Adipocyte (in vitro differentiated cells): ENCODE results near the gene MTX3.

Source experiments
- DNase-seq: peaks from one replicate; pipeline ENCODE4 v3.0.0-alpha.2; 2015; ENCODE audit warnings: low read depth
- H3K27me3 ChIP-seq: replicated peaks from 2 replicates; pipeline ENCODE4 v1.7.0; 2013; ENCODE audit warnings: mild to moderate bottlenecking, low read length, moderate library complexity; ENCODE audit not compliant: control insufficient read depth, insufficient read depth
- H3K36me3 ChIP-seq: 2 replicates; pipeline ENCODE4 v1.7.0; 2013; ENCODE audit warnings: low read length, mild to moderate bottlenecking, moderate library complexity; ENCODE audit not compliant: control insufficient read depth, insufficient read depth, severe bottlenecking
- H3K4me1 ChIP-seq: 2 replicates; pipeline ENCODE4 v1.7.0; 2013; ENCODE audit warnings: mild to moderate bottlenecking, low read length, moderate library complexity; ENCODE audit not compliant: control insufficient read depth, insufficient read depth
- H3K4me3 ChIP-seq: 2 replicates; pipeline ENCODE4 v1.7.0; 2013; ENCODE audit warnings: mild to moderate bottlenecking, low read length, moderate library complexity
- H3K9ac ChIP-seq: 2 replicates; pipeline ENCODE4 v1.7.0; 2013; ENCODE audit warnings: mild to moderate bottlenecking, low read length, moderate library complexity
- H3K9me3 ChIP-seq: 2 replicates; pipeline ENCODE4 v1.7.0; 2013; ENCODE audit warnings: mild to moderate bottlenecking, low read length, moderate library complexity; ENCODE audit not compliant: control insufficient read depth

Gene MTX3

DNA sequence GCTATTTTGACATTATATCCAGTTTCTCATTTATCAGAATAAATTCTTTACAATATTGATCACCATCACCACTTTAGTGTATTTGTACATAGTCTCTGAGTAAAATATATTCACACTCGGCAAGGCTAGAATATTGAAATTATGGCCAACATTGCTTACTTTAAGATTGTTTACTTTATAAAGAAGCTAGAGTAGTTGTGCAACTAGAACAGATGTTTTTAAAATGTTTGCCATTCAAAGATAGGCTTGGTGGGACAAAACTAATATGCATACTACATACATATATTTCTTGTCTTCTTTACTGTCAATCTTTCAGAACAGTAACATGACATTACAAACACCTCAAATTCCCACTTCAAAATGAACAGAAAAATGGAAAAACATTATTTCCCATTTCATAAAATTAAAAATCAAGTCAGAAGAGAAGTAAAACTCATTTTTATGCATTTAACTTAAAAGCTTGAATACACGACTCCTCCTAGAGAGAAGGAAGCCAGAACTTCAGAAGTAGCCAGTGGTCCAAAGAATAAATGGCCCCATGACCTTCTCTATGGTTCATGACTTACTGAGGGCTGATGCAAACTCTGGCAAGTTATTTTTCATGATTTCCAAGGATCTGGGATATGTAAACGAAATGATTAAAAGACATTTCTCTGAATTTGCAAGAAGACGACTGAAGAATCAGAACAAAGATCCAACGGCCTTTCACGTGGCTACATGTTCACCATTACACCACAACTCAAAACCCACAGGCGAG, 14.1 kb downstream of the MTX3 start:
- Histone ChIP-seq H3K36me3 (peaks cover 25% of the 10 kb centered on the region), H3K4me3 (no peak overlapping the region), H3K9ac (no peak overlapping the region)

GRCh38 chr5:79975422-79975821, 15.6 kb downstream of the MTX3 start:
- Histone ChIP-seq H3K9me3 (no peaks in the 10 kb centered on the region), H3K4me3 (no peak overlapping the region), H3K36me3 (peaks cover 18% of the 10 kb centered on the region), H3K27me3 (no peaks in the 10 kb centered on the region), H3K4me1 (peaks cover 26% of the 10 kb centered on the region), H3K9ac (no peak overlapping the region)
- DNase-seq: no peak

More for the DNA sequence above, 14.1 kb downstream of the MTX3 start:
- DNase-seq: peak; percentile 71
- H3K27me3 ChIP-seq: no peaks in the 10 kb centered on the region
- peaks cover 19% of the 10 kb centered on the region for H3K4me1 ChIP-seq
- H3K9me3 ChIP-seq: no peaks in the 10 kb centered on the region

GRCh38 chr5:79974886-79975285, 16.2 kb downstream of the MTX3 start:
- H3K9ac ChIP-seq: no peak overlapping the region
- DNase-seq: peak; percentile 66
- peaks cover 26% of the 10 kb centered on the region for H3K4me1 ChIP-seq
- no peaks in the 10 kb centered on the region for H3K9me3 ChIP-seq
- H3K27me3 ChIP-seq: no peaks in the 10 kb centered on the region
- peaks cover 18% of the 10 kb centered on the region for H3K36me3 ChIP-seq
- no peak overlapping the region for H3K4me3 ChIP-seq

DNA sequence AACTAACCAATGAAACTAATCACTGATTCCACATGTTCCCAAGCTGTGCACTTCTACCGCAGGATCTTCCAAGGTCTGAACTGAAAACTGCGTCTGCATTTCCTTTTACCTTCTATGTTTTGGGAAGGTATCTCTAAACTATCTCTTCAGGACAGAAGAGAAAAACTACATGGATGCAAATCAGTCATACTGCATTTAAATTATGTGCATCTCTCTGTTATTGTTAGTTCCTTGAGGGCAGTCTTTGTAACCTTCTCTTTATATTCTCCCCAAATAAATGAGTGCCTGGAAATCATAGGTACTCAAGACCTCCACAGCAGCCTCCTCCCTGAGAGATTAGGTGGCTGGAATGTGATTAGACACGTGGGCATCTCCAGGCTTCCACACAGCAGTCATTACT, 17.1 kb downstream of the MTX3 start:
- Histone ChIP-seq H3K27me3 (no peaks in the 10 kb centered on the region), H3K4me1 (peaks cover 26% of the 10 kb centered on the region), H3K9me3 (no peaks in the 10 kb centered on the region), H3K36me3 (peaks cover 18% of the 10 kb centered on the region), H3K4me3 (no peak overlapping the region), H3K9ac (no peak overlapping the region)
- no peak for DNase-seq

- Histone ChIP-seq H3K9ac (no peak overlapping the region), H3K4me1 (peaks cover 26% of the 10 kb centered on the region), H3K9me3 (no peaks in the 10 kb centered on the region), H3K27me3 (no peaks in the 10 kb centered on the region), H3K4me3 (no peak overlapping the region), H3K36me3 (peaks cover 16% of the 10 kb centered on the region)
- DNase-seq: peak; percentile 27
These were observed 17.6 kb downstream of the MTX3 start for GRCh38 chr5:79973511-79973910.

DNA sequence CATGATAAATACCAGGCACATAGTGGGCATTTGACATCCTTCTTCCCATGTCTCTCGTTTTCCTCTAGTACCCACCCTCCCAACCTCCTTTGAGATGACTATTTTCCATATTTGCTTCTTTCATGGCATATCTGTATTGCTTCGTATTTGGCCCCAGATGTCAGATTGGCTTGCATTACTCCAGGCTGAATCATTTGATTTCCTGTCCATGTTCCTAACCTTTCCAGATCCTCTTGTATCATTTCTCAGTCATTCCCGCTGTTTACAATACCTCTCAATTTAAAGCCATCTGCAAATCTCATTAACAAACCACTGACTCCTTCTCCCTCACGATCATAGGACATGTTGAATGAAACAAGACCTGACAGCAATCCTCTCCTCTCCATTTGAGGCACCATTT, 19.9 kb downstream of the MTX3 start:
- H3K36me3 ChIP-seq: no peaks in the 10 kb centered on the region
- H3K4me1 ChIP-seq: peaks cover 26% of the 10 kb centered on the region
- H3K9ac ChIP-seq: no peak overlapping the region
- H3K9me3 ChIP-seq: no peaks in the 10 kb centered on the region
- DNase-seq: peak; percentile 42
- no peak overlapping the region for H3K4me3 ChIP-seq
- H3K27me3 ChIP-seq: no peaks in the 10 kb centered on the region

- no peak for DNase-seq
- no peaks in the 10 kb centered on the region for H3K9me3 ChIP-seq
- peaks cover 7% of the 10 kb centered on the region for H3K4me1 ChIP-seq
- H3K36me3 ChIP-seq: no peaks in the 10 kb centered on the region
- no peaks in the 10 kb centered on the region for H3K27me3 ChIP-seq
- H3K4me3 ChIP-seq: no peak overlapping the region
- no peak overlapping the region for H3K9ac ChIP-seq
These were observed 24.6 kb downstream of the MTX3 start for GRCh38 chr5:79966448-79966847.

- Histone ChIP-seq H3K9ac (no peak overlapping the region), H3K4me1 (no peaks in the 10 kb centered on the region), H3K27me3 (no peaks in the 10 kb centered on the region), H3K9me3 (peaks cover 2% of the 10 kb centered on the region), H3K36me3 (no peaks in the 10 kb centered on the region), H3K4me3 (no peak overlapping the region)
- no peak for DNase-seq
These were observed 26.9 kb downstream of the MTX3 start for GRCh38 chr5:79964136-79964535.

DNA sequence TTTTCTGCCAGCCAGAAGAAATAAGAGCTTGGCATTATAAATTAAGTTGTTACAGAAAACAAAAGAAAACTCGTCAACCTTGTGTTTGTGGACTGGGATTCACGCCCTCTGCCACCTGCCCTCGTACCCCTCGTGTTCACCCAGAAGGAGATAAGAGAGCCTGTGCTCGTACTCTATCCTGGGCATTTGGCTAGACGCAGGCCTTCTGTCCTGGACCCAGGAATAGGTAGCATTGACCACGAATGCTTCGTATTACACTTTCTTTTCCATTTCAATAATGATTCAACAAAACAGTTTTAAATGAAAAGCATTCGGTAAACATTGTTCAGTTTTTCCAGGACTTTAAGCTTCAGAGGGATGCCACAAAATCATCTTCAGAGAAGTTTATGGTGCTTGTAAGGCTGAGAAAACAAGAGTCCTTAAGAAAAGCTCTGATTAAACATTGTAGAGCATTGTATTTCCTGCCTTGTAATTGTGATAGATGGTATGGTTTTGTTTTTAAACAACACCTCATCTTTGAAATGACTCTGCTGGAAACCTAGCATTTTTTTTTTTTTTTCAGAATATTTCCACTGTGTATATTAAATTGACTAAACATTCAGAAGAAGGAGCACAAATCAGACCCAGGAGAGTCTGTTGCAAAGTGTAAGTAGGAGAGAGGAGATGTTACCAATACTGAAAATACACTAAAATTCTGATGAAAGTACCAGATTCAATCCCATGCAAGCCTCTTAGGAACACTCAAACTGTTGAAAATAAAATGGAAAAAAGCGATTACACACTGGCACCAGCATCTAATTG, 27.6 kb downstream of the MTX3 start:
- no peak overlapping the region for H3K4me3 ChIP-seq
- DNase-seq: no peak
- no peak overlapping the region for H3K9ac ChIP-seq
- no peaks in the 10 kb centered on the region for H3K27me3 ChIP-seq
- H3K36me3 ChIP-seq: no peaks in the 10 kb centered on the region
- no peaks in the 10 kb centered on the region for H3K4me1 ChIP-seq
- peaks cover 2% of the 10 kb centered on the region for H3K9me3 ChIP-seq

DNA sequence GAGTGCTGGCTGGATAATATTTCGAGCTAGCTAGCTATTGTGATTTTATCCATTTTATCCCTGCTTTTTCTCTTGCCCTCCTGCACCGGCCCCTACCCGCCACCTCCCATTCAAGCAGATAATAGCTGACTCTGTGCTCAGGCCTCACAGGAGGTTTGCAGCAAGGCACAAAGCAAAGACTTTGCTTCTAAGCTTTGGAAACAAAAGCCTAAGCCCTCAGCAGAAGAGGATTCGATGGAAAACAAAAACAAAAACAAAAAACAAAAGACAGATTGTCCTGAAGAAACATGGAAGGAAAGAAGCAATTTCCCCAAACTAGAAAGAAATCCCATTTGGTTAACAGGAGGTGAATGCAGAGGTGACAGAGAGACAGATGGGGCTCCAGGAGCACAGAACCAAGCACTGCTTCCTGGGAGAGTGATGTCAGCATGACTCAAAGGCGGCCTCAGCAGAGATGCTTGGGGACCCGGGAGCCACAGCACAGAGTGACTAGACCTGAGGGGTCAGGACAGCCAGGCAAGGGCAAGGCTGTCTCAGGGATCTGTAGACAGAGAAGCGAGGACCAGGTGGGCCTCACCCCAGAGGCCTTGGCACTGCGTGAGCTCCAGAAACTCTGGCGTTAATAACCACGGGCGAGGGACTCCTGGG, 28.4 kb downstream of the MTX3 start:
- H3K9me3 ChIP-seq: peaks cover 2% of the 10 kb centered on the region
- H3K9ac ChIP-seq: no peak overlapping the region
- DNase-seq: peak; percentile 27
- H3K4me1 ChIP-seq: no peaks in the 10 kb centered on the region
- H3K4me3 ChIP-seq: no peak overlapping the region
- no peaks in the 10 kb centered on the region for H3K27me3 ChIP-seq
- H3K36me3 ChIP-seq: no peaks in the 10 kb centered on the region
